CD14-positive monocyte (primary cell): Measurements from ENCODE around the gene SLC17A7. TPM values are rescaled to one million over a fixed set of nuclear protein-coding genes. Genes with fewer than 3 reads are reported as not detected.

Experiments
- DNase-seq, 3 donors: peaks; one replicate each; pipeline ENCODE4 v3.0.0-alpha.2; 2011 to 2022
- H2AFZ ChIP-seq: 2 replicates; pipeline ENCODE4 v1.6.0; 2012; ENCODE audit warnings: mild to moderate bottlenecking, low read depth, low read length, inconsistent platforms; ENCODE audit not compliant: insufficient read depth, poor library complexity, severe bottlenecking
- H3K27ac ChIP-seq, 2 donors: 1 replicate in 1 of 2; 2 replicates in 1 of 2; pipeline ENCODE4 v1.5.1; 2012 to 2013; ENCODE audit warnings: low read length in 2 of 2, control low read depth in 1 of 2, inconsistent platforms in 1 of 2, low read depth in 1 of 2, mild to moderate bottlenecking in 1 of 2
- H3K27me3 ChIP-seq, 2 donors: one replicate each; pipeline versions ENCODE4 v1.6.0 to v1.6.1; 2011 to 2013; ENCODE audit warnings: low read length in 2 of 2; ENCODE audit not compliant: control insufficient read depth in 2 of 2, insufficient read depth in 2 of 2
- H3K36me3 ChIP-seq, 2 donors: replicated peaks in 1 of 2; 1 replicate in 1 of 2; 2 replicates in 1 of 2; pipeline versions ENCODE4 v1.5.1 to v1.6.1; 2012 to 2013; ENCODE audit warnings: low read length in 2 of 2, control low read depth in 1 of 2, inconsistent platforms in 1 of 2, mild to moderate bottlenecking in 1 of 2; ENCODE audit not compliant: insufficient read depth in 2 of 2, control insufficient read depth in 1 of 2
- H3K4me1 ChIP-seq, 2 donors: 1 replicate in 1 of 2; 2 replicates in 1 of 2; pipeline versions ENCODE4 v1.5.1 to v1.6.1; 2012 to 2013; ENCODE audit warnings: low read length in 2 of 2, control low read depth in 1 of 2, inconsistent platforms in 1 of 2, mild to moderate bottlenecking in 1 of 2, moderate library complexity in 1 of 2; ENCODE audit not compliant: insufficient read depth in 2 of 2, control insufficient read depth in 1 of 2
- H3K4me2 ChIP-seq: replicated peaks from 2 replicates; pipeline ENCODE3; 2012; ENCODE audit warnings: low read length, moderate library complexity, mild to moderate bottlenecking; ENCODE audit not compliant: poor library complexity, severe bottlenecking; ENCODE audit errors: extremely low read depth
- H3K4me3 ChIP-seq, 3 experiments: fragments of 200-600 bp in 1 of 3; sonication (generic) in 1 of 3; replicated peaks in 1 of 3; 1 replicate in 2 of 3; 2 replicates in 1 of 3; pipeline ENCODE4 v1.5.1; 2011 to 2013; ENCODE audit warnings: low read length in 3 of 3, mild to moderate bottlenecking in 3 of 3, control low read depth in 2 of 3, low read depth in 2 of 3, inconsistent platforms in 1 of 3, moderate library complexity in 1 of 3
- H3K79me2 ChIP-seq: 2 replicates; pipeline ENCODE4 v1.6.0; 2012; ENCODE audit warnings: mild to moderate bottlenecking, control low read depth, inconsistent platforms, low read length, moderate library complexity; ENCODE audit not compliant: insufficient read depth
- H3K9ac ChIP-seq: 2 replicates; pipeline ENCODE4 v1.6.0; 2017; ENCODE audit warnings: low read length, mild to moderate bottlenecking; ENCODE audit not compliant: insufficient read depth, poor library complexity, severe bottlenecking
- H3K9me3 ChIP-seq, 2 donors: replicated peaks in 1 of 2; 1 replicate in 1 of 2; 2 replicates in 1 of 2; pipeline versions ENCODE4 v1.5.1 to v1.6.1; 2012 to 2013; ENCODE audit warnings: low read length in 2 of 2, control low read depth in 1 of 2; ENCODE audit not compliant: control insufficient read depth in 1 of 2, insufficient read depth in 1 of 2
- H4K20me1 ChIP-seq: 2 replicates; pipeline ENCODE4 v1.6.0; 2012; ENCODE audit warnings: mild to moderate bottlenecking, low read length, control low read depth, moderate library complexity; ENCODE audit not compliant: insufficient read depth
- H3K27ac Mint-ChIP-seq, 7 donors: one replicate each; pipeline ENCODE4 v1.8.0; 2020; ENCODE audit warnings: mild to moderate bottlenecking in 7 of 7, mixed read lengths in 7 of 7, moderate library complexity in 6 of 7, inconsistent platforms in 2 of 7
- H3K27me3 Mint-ChIP-seq, 3 donors: one replicate each; pipeline ENCODE4 v1.8.0; 2021 to 2022; ENCODE audit warnings: low read depth in 3 of 3, mild to moderate bottlenecking in 3 of 3, mixed read lengths in 3 of 3, moderate library complexity in 3 of 3, inconsistent platforms in 1 of 3
- H3K36me3 Mint-ChIP-seq, 2 donors: one replicate each; pipeline ENCODE4 v1.8.0; 2020; ENCODE audit warnings: mixed read lengths in 2 of 2, inconsistent platforms in 1 of 2, mild to moderate bottlenecking in 1 of 2
- H3K4me1 Mint-ChIP-seq: one replicate; pipeline ENCODE4 v1.8.0; 2020; ENCODE audit warnings: mild to moderate bottlenecking, mixed read lengths
- H3K4me3 Mint-ChIP-seq, 2 donors: one replicate each; pipeline ENCODE4 v1.8.0; 2020; ENCODE audit warnings: mild to moderate bottlenecking in 2 of 2, mixed read lengths in 2 of 2, moderate library complexity in 1 of 2
- H3K9me3 Mint-ChIP-seq, 7 donors: one replicate each; pipeline ENCODE4 v1.8.0; 2020 to 2022; ENCODE audit warnings: mixed read lengths in 7 of 7, mild to moderate bottlenecking in 6 of 7, moderate library complexity in 6 of 7, inconsistent platforms in 2 of 7
- CTCF ChIP-seq: fragments of 200-600 bp; IDR thresholded peaks from one replicate; pipeline ENCODE4 v1.8.0; 2022; ENCODE audit warnings: antibody characterized with exemption, mild to moderate bottlenecking
- whole genome bisulfite sequencing: methylation state at CpG from one replicate; pipeline ENCODE4 v1.1.5; 2013; ENCODE audit warnings: missing lambda C conversion rate; ENCODE audit not compliant: insufficient coverage; 5-methylcytosine and 5-hydroxymethylcytosine counted together
- intact Hi-C, 2 donors: fragments of 100-400 bp; cut with micrococcal nuclease; formaldehyde crosslinking; loops; one replicate each; pipeline versions ENCODE4 v1.15.0 to v1.15.1; 2023
- polyA plus RNA-seq, 3 donors: library from polyadenylated mRNA; depleted of rRNA in 1 of 3; unstranded in 2 of 3; stranded (reverse) in 1 of 3; fragments of 300-500 nt in 2 of 3; fragments of >200 nt in 1 of 3; fragmentation: Illumina TruSeq in 2 of 3; gene quantifications; 1 replicate in 2 of 3; 2 replicates in 1 of 3; pipeline ENCODE4 v1.2.3, GENCODE V29; 2012 to 2021

The SLC17A7 gene
- polyA plus RNA-seq, 3 donors: 0.04 to 0.09 TPM; not detected in 1

GRCh38 chr19:49419173-49419572, 22.2 kb downstream of the SLC17A7 start:
- H3K36me3 Mint-ChIP-seq: peaks cover 0 to 20% of the 10 kb centered on the region in 2 donors
- H4K20me1 ChIP-seq: no peaks in the 10 kb centered on the region
- DNase-seq: no peak
- H3K79me2 ChIP-seq: no peaks in the 10 kb centered on the region
- peaks cover 35% of the 10 kb centered on the region for H3K4me1 Mint-ChIP-seq
- no peak overlapping the region for H3K9ac ChIP-seq
- no peak overlapping the region for H2AFZ ChIP-seq
- WGBS: no CpG with 5 or more reads among the region's 2 CpGs
- no peak overlapping the region for H3K27ac ChIP-seq
- H3K9me3 ChIP-seq: peaks cover 0 to 18% of the 10 kb centered on the region in 2 donors
- no peak overlapping the region for H3K27ac Mint-ChIP-seq
- no peaks in the 10 kb centered on the region for H3K36me3 ChIP-seq
- no peak overlapping the region for H3K4me3 ChIP-seq
- peaks cover 42 to 49% of the 10 kb centered on the region in 2 donors for H3K27me3 ChIP-seq
- peaks cover 13 to 21% of the 10 kb centered on the region in 2 donors for H3K4me1 ChIP-seq
- H3K9me3 Mint-ChIP-seq: peaks cover 0 to 13% (median 7%) of the 10 kb centered on the region in 7 donors
- TF ChIP-seq CTCF: no peak
- H3K4me3 Mint-ChIP-seq: peak overlapping the region in 1 of 2 donors; percentile 90
- peaks cover 55 to 62% (median 59%) of the 10 kb centered on the region in 3 donors for H3K27me3 Mint-ChIP-seq
- intact Hi-C loops: no loop called here
- no peak overlapping the region for H3K4me2 ChIP-seq

- Mint-ChIP-seq H3K27me3 (peaks cover 50 to 56% (median 52%) of the 10 kb centered on the region in 3 donors), H3K9me3 (peaks cover 0 to 12% (median 7%) of the 10 kb centered on the region in 7 donors), H3K27ac (no peak overlapping the region), H3K36me3 (peaks cover 0 to 16% of the 10 kb centered on the region in 2 donors), H3K4me3 (no peak overlapping the region), H3K4me1 (peaks cover 31% of the 10 kb centered on the region)
- Histone ChIP-seq H3K4me2 (no peak overlapping the region), H4K20me1 (no peaks in the 10 kb centered on the region), H3K36me3 (no peaks in the 10 kb centered on the region), H3K27me3 (peaks cover 37 to 43% of the 10 kb centered on the region in 2 donors), H3K79me2 (no peaks in the 10 kb centered on the region), H3K9ac (no peak overlapping the region), H3K27ac (no peak overlapping the region), H3K9me3 (peaks cover 0 to 14% of the 10 kb centered on the region in 2 donors), H3K4me1 (peaks cover 13 to 19% of the 10 kb centered on the region in 2 donors), H3K4me3 (no peak overlapping the region), H2AFZ (no peak overlapping the region)
- no peak for DNase-seq
- intact Hi-C loops: no loop called here
- TF ChIP-seq CTCF: no peak
- WGBS: 86% methylated on average over 1 of the region's 5 CpGs
Measured at GRCh38 chr19:49418511-49418910, 22.8 kb downstream of the SLC17A7 start.
